ENCODE measurements around the gene KLHDC10. TPM values are rescaled to one million over a fixed set of nuclear protein-coding genes. Genes with fewer than 3 reads are reported as not detected.

Gene KLHDC10
- 10 to 100 TPM in 2 of 4 donors, 1 to 10 TPM in 2; 7.0 to 23.3 (median 12.1) TPM for polyA plus RNA-seq
- long read RNA-seq, donor 1, full-length matches to known transcripts: 1 of 1 reads
- long read RNA-seq, donor 1, partial matches to known transcripts: 0 of 1 reads
- long read RNA-seq, donor 1, other reads (novel, unspliced or antisense): 0 of 1 reads
- long read RNA-seq, donor 2, full-length matches to known transcripts: 1 of 1 reads
- long read RNA-seq, donor 2, partial matches to known transcripts: 0 of 1 reads
- long read RNA-seq, donor 2, other reads (novel, unspliced or antisense): 0 of 1 reads
- long read RNA-seq, donor 3, partial matches to known transcripts: 0 of 1 reads
- long read RNA-seq, donor 3, other reads (novel, unspliced or antisense): 0 of 1 reads
- long read RNA-seq, donor 4: 0 reads
- long read RNA-seq, donor 5, full-length matches to known transcripts: 2 of 2 reads
- long read RNA-seq, donor 5, partial matches to known transcripts: 0 of 2 reads
- long read RNA-seq, donor 5, other reads (novel, unspliced or antisense): 0 of 2 reads
- long read RNA-seq, donor 6, full-length matches to known transcripts: 1 of 1 reads
- long read RNA-seq, donor 6, partial matches to known transcripts: 0 of 1 reads
- long read RNA-seq, donor 6, other reads (novel, unspliced or antisense): 0 of 1 reads
- long read RNA-seq, donor 7: 0 reads
- long read RNA-seq, donor 8: 0 reads
- long read RNA-seq, donor 9: 0 reads
- long read RNA-seq, donor 10, full-length matches to known transcripts: 2 of 2 reads
- long read RNA-seq, donor 10, partial matches to known transcripts: 0 of 2 reads
- long read RNA-seq, donor 10, other reads (novel, unspliced or antisense): 0 of 2 reads

- DNase-seq (peak; percentile 99), FAIRE-seq (no peak)
- H3K27me3 ChIP-seq (ENCODE audit: control insufficient read depth in 3 of 3, insufficient read depth in 3 of 3, low read length in 3 of 3): no peaks in the 10 kb centered on the region
- peaks cover 0 to 9% (median 0%) of the 10 kb centered on the region in 3 donors for H3K4me1 ChIP-seq (ENCODE audit: control insufficient read depth in 3 of 3, insufficient read depth in 2 of 3, low read depth in 1 of 3, low read length in 2 of 3)
- H3K9me3 ChIP-seq (ENCODE audit: control insufficient read depth in 2 of 2, insufficient read depth in 1 of 2, low read depth in 1 of 2, low read length in 1 of 2): no peaks in the 10 kb centered on the region
- 0 to 1% (median 1%) methylated on average over 51 to 57 of the region's 57 CpGs for WGBS, 3 donors
- no peaks in the 10 kb centered on the region for H3K36me3 ChIP-seq (ENCODE audit: control insufficient read depth in 3 of 3, insufficient read depth in 2 of 3, low read depth in 1 of 3, low read length in 3 of 3)
- peak within 1 kb of the TSS; percentile 74 to 94 (median 91) for H3K27ac ChIP-seq (ENCODE audit: low read depth in 1 of 3, low read length in 2 of 3)
- peak within 1 kb of the TSS; percentile 69 to 92 (median 78) for H3K4me3 ChIP-seq (ENCODE audit: low read depth in 1 of 3, low read length in 3 of 3)
Observed at GRCh38 chr7:130069978-130070860, at the start of gene KLHDC10. TSS of gene KLHDC10 (plus strand) at chr7:130070534. CDS start at chr7:130070644, 110 bp downstream.

DNA sequence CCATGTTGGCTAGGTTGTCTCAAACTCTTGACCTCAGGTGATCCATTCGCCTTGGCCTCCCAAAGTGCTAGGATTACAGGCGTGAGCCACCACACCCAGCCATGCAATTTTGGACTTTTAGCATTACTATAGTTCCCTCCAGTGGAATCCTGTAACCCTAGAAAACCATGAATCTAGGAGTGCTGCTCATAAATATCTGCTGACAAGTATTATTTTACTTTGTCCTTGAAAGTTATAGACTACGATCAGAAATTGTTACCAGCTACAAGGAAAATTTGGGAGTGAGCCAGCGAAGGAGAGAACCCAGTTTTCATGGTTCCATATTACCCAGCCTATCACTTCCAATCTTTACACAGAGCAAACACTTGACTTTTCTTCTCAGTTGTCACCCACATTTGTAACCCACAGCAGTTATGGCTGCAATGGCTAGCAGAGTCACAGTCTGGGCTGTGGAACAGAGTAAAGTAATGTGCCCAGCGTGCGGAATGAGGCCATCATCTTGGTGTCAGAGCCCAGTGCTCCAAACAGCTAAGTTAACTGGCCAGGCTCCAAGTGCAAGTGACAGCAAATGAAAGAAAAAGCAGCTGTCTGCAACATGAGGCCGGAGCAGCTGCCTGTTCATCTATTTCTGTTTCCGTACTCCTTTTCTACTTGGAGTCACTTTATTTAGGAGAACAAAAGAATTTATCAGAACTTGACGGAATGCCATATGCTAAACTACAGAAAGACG, 49.1 kb upstream of the KLHDC10 start:
- DNase-seq (no peak), FAIRE-seq (no peak)
- WGBS, 3 donors: 93 to 98% (median 95%) methylated on average over 10 of the region's 10 CpGs
- Histone ChIP-seq H3K27me3 (ENCODE audit: control insufficient read depth in 3 of 3, insufficient read depth in 3 of 3, low read length in 3 of 3) (no peaks in the 10 kb centered on the region), H3K36me3 (ENCODE audit: control insufficient read depth in 3 of 3, insufficient read depth in 2 of 3, low read depth in 1 of 3, low read length in 3 of 3) (peaks cover 15 to 57% (median 33%) of the 10 kb centered on the region in 3 donors), H3K4me1 (ENCODE audit: control insufficient read depth in 3 of 3, insufficient read depth in 2 of 3, low read depth in 1 of 3, low read length in 2 of 3) (no peaks in the 10 kb centered on the region), H3K27ac (ENCODE audit: low read depth in 1 of 3, low read length in 2 of 3) (no peak overlapping the region), H3K4me3 (ENCODE audit: low read depth in 1 of 3, low read length in 3 of 3) (no peak overlapping the region), H3K9me3 (ENCODE audit: control insufficient read depth in 2 of 2, insufficient read depth in 1 of 2, low read depth in 1 of 2, low read length in 1 of 2) (no peaks in the 10 kb centered on the region)

DNA sequence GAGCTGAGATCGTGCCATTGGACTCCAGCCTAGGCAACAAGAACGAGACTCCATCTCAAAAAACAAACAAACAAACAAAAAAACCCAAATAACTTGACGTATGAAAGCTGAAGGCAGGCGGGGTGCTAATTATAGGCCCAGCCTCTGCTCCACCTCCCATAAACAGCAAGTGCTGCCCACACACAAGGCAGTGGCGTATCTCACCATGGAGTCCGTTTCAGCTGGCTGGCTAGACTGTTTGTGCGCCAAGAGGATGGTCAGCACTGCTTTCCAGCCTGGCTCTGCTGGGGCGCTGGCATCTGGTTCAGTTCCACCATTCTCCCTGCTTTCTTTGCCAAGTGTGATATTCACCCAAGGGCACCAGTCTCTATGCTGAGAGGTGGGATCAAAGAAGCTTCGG, 48.2 kb upstream of the KLHDC10 start:
- Histone ChIP-seq H3K27me3 (ENCODE audit: control insufficient read depth in 3 of 3, insufficient read depth in 3 of 3, low read length in 3 of 3) (no peaks in the 10 kb centered on the region), H3K36me3 (ENCODE audit: control insufficient read depth in 3 of 3, insufficient read depth in 2 of 3, low read depth in 1 of 3, low read length in 3 of 3) (peaks cover 16 to 59% (median 34%) of the 10 kb centered on the region in 3 donors), H3K4me3 (ENCODE audit: low read depth in 1 of 3, low read length in 3 of 3) (no peak overlapping the region), H3K4me1 (ENCODE audit: control insufficient read depth in 3 of 3, insufficient read depth in 2 of 3, low read depth in 1 of 3, low read length in 2 of 3) (no peaks in the 10 kb centered on the region), H3K9me3 (ENCODE audit: control insufficient read depth in 2 of 2, insufficient read depth in 1 of 2, low read depth in 1 of 2, low read length in 1 of 2) (no peaks in the 10 kb centered on the region), H3K27ac (ENCODE audit: low read depth in 1 of 3, low read length in 2 of 3) (no peak overlapping the region)
- DNase-seq (no peak), FAIRE-seq (no peak)
- 93 to 95% (median 94%) methylated on average over 9 of the region's 9 CpGs for WGBS, 3 donors

DNA sequence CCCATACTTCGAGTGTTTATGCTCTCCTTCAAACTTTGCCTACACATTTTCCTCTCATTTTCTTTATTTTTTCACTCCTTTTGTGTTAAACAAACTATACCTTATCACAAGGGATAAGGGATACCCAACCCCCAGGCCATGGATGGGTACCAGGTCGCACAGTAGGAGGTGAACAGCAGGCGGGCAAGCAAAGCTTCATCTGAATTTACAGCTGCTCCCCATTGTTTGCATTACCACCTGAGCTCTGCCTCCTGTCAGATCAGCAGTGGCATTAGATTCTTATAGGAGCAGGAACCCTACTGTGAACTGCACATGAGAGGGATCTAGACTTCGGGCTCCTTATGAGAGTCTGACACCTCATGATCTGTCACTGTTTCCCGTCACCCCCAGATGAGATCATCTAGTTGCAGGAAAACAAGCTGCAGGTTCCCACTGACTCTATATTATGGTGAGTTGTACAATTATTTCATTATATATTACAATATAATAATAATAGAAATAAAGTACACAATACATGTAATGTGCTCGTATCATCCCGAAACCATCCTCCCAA, 47.6 kb upstream of the KLHDC10 start:
- Histone ChIP-seq H3K27ac (ENCODE audit: low read depth in 1 of 3, low read length in 2 of 3) (no peak overlapping the region), H3K4me3 (ENCODE audit: low read depth in 1 of 3, low read length in 3 of 3) (no peak overlapping the region), H3K4me1 (ENCODE audit: control insufficient read depth in 3 of 3, insufficient read depth in 2 of 3, low read depth in 1 of 3, low read length in 2 of 3) (no peaks in the 10 kb centered on the region), H3K36me3 (ENCODE audit: control insufficient read depth in 3 of 3, insufficient read depth in 2 of 3, low read depth in 1 of 3, low read length in 3 of 3) (peaks cover 17 to 62% (median 36%) of the 10 kb centered on the region in 3 donors), H3K9me3 (ENCODE audit: control insufficient read depth in 2 of 2, insufficient read depth in 1 of 2, low read depth in 1 of 2, low read length in 1 of 2) (no peaks in the 10 kb centered on the region), H3K27me3 (ENCODE audit: control insufficient read depth in 3 of 3, insufficient read depth in 3 of 3, low read length in 3 of 3) (no peaks in the 10 kb centered on the region)
- FAIRE-seq: no peak
- no peak for DNase-seq
- 91 to 95% (median 92%) methylated on average over 7 of the region's 7 CpGs for WGBS, 3 donors

DNA sequence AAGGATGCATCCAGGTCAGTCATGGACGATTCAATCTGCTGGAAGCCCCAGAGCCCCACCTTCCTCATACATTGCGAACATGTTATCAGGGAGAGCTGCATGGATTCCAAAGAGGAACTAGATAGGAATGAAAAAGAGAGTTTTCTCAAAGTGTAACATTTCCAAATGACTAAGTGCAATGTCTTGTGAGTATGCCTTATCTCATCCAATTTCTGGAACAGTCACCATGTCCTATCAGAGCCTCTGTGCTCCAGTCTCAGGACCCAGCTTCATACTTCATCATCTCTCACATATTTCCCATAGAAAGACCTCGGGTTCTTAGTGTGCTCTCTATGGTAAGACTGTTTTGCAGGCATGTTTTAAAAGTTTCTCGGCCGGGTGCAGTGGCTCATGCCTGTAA, 45.9 kb upstream of the KLHDC10 start:
- FAIRE-seq: no peak
- Histone ChIP-seq H3K36me3 (ENCODE audit: control insufficient read depth in 3 of 3, insufficient read depth in 2 of 3, low read depth in 1 of 3, low read length in 3 of 3) (peaks cover 19 to 73% (median 29%) of the 10 kb centered on the region in 3 donors), H3K4me1 (ENCODE audit: control insufficient read depth in 3 of 3, insufficient read depth in 2 of 3, low read depth in 1 of 3, low read length in 2 of 3) (no peaks in the 10 kb centered on the region), H3K27me3 (ENCODE audit: control insufficient read depth in 3 of 3, insufficient read depth in 3 of 3, low read length in 3 of 3) (no peaks in the 10 kb centered on the region), H3K9me3 (ENCODE audit: control insufficient read depth in 2 of 2, insufficient read depth in 1 of 2, low read depth in 1 of 2, low read length in 1 of 2) (no peaks in the 10 kb centered on the region), H3K4me3 (ENCODE audit: low read depth in 1 of 3, low read length in 3 of 3) (no peak overlapping the region), H3K27ac (ENCODE audit: low read depth in 1 of 3, low read length in 2 of 3) (no peak overlapping the region)
- WGBS, 3 donors: 95 to 96% (median 95%) methylated on average over 5 of the region's 5 CpGs
- DNase-seq: no peak

DNA sequence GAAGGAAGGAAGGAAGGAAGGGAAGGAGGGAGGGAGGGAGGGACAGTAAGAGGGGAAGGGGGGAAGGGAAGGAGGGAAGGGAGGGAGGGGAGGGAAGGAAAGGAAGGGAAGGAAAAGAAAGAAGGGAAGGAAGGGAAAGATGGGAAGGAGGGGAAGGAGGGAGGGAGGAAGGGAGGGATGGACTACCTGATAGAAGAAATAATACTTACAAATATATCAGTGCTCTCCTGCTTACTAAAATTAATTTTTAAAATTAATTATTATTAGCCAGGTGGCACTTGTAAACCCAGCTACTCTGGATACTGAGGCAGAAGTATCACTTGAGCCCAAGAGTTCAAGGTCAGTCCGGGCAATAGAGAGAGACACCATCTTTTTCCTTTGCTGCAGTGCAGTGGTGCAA, 37.6 kb upstream of the KLHDC10 start:
- no peak for DNase-seq
- 79 to 92% (median 84%) methylated on average over 1 of the region's 1 CpG for WGBS, 3 donors
- H3K4me1 ChIP-seq (ENCODE audit: control insufficient read depth in 3 of 3, insufficient read depth in 2 of 3, low read depth in 1 of 3, low read length in 2 of 3): no peaks in the 10 kb centered on the region
- no peaks in the 10 kb centered on the region for H3K27me3 ChIP-seq (ENCODE audit: control insufficient read depth in 3 of 3, insufficient read depth in 3 of 3, low read length in 3 of 3)
- H3K9me3 ChIP-seq (ENCODE audit: control insufficient read depth in 2 of 2, insufficient read depth in 1 of 2, low read depth in 1 of 2, low read length in 1 of 2): no peaks in the 10 kb centered on the region
- H3K27ac ChIP-seq (ENCODE audit: low read depth in 1 of 3, low read length in 2 of 3): no peak overlapping the region
- H3K36me3 ChIP-seq (ENCODE audit: control insufficient read depth in 3 of 3, insufficient read depth in 2 of 3, low read depth in 1 of 3, low read length in 3 of 3): peaks cover 2 to 44% (median 12%) of the 10 kb centered on the region in 3 donors
- no peak overlapping the region for H3K4me3 ChIP-seq (ENCODE audit: low read depth in 1 of 3, low read length in 3 of 3)
- FAIRE-seq: no peak

GRCh38 chr7:130037703-130038102, 32.6 kb upstream of the KLHDC10 start:
- peaks cover 6 to 55% (median 11%) of the 10 kb centered on the region in 3 donors for H3K36me3 ChIP-seq (ENCODE audit: control insufficient read depth in 3 of 3, insufficient read depth in 2 of 3, low read depth in 1 of 3, low read length in 3 of 3)
- DNase-seq: no peak
- H3K27me3 ChIP-seq (ENCODE audit: control insufficient read depth in 3 of 3, insufficient read depth in 3 of 3, low read length in 3 of 3): no peaks in the 10 kb centered on the region
- no peak overlapping the region for H3K4me3 ChIP-seq (ENCODE audit: low read depth in 1 of 3, low read length in 3 of 3)
- no peaks in the 10 kb centered on the region for H3K4me1 ChIP-seq (ENCODE audit: control insufficient read depth in 3 of 3, insufficient read depth in 2 of 3, low read depth in 1 of 3, low read length in 2 of 3)
- no peaks in the 10 kb centered on the region for H3K9me3 ChIP-seq (ENCODE audit: control insufficient read depth in 2 of 2, insufficient read depth in 1 of 2, low read depth in 1 of 2, low read length in 1 of 2)
- H3K27ac ChIP-seq (ENCODE audit: low read depth in 1 of 3, low read length in 2 of 3): no peak overlapping the region
- no peak for FAIRE-seq
